GM12891 (cell line): ENCODE data around the gene CDK14.
A peak's percentile ranks its signal among the peaks of the same experiment; 100 is the strongest.

Experiments
- DNase-seq: peaks from one replicate; pipeline ENCODE4 v3.0.0; 2011; ENCODE audit warnings: low spot score; ENCODE audit not compliant: insufficient read length
- FAIRE-seq: peaks from 2 replicates; lab custom pipeline; 2011; peaks lifted over from hg19 to GRCh38; lab: Jason Lieb, UNC
- PAX5 ChIP-seq: IDR thresholded peaks from 2 replicates; pipeline ENCODE4 v1.6.1; 2011; ENCODE audit warnings: low read length, moderate library complexity, mild to moderate bottlenecking; ENCODE audit not compliant: insufficient read depth, severe bottlenecking
- POLR2A ChIP-seq: IDR thresholded peaks from 2 replicates; pipeline ENCODE4 v1.6.1; 2011; ENCODE audit warnings: low read depth, low read length, control low read depth
- POLR2AphosphoS5 ChIP-seq: IDR thresholded peaks from 2 replicates; pipeline ENCODE4 v1.6.1; 2011; ENCODE audit warnings: low read depth, low read length, control low read depth
- POU2F2 ChIP-seq: IDR thresholded peaks from 2 replicates; pipeline ENCODE4 v1.6.1; 2011; ENCODE audit warnings: low read depth, mild to moderate bottlenecking, control low read depth, low read length, moderate library complexity
- SPI1 ChIP-seq: IDR thresholded peaks from 2 replicates; pipeline ENCODE4 v1.6.1; 2011; ENCODE audit warnings: low read depth, low read length, control low read depth
- TAF1 ChIP-seq: IDR thresholded peaks from 2 replicates; pipeline ENCODE4 v1.6.1; 2011; ENCODE audit warnings: low read depth, low read length, control low read depth

CDK14 gene

DNA sequence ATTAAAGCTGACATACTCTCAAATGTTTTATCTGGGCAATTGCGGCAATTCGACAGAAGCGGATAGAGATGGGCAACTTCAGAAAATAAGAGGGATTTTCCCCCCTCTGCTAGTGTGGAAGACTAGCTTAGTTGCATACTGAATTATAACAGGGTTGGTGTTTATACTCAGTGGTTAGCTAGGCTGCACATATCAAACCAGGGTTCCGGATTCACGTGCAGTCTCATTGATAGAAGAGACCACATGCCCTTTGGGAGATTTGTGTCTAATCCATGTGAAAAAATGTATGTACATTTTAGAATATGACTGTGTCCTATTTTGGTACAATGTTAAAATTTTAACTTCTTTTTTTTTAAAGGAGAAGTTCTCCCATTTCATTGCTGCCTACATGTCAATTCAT lies 531.2 kb downstream of the CDK14 start:
- no peak for FAIRE-seq
- no peak for DNase-seq
- TF ChIP-seq POU2F2 (no peak), TAF1 (no peak), POLR2A (no peak), SPI1 (no peak), PAX5 (no peak), POLR2AphosphoS5 (no peak)

GRCh38 chr7:91127959-91128358 lies 531.8 kb downstream of the CDK14 start:
- DNase-seq, result no peak
- no peak for FAIRE-seq
- no peak for TF ChIP-seq TAF1
- no peak for TF ChIP-seq POLR2AphosphoS5
- TF ChIP-seq POU2F2, result no peak
- TF ChIP-seq PAX5, result no peak
- TF ChIP-seq SPI1, result no peak
- TF ChIP-seq POLR2A, result no peak

DNA sequence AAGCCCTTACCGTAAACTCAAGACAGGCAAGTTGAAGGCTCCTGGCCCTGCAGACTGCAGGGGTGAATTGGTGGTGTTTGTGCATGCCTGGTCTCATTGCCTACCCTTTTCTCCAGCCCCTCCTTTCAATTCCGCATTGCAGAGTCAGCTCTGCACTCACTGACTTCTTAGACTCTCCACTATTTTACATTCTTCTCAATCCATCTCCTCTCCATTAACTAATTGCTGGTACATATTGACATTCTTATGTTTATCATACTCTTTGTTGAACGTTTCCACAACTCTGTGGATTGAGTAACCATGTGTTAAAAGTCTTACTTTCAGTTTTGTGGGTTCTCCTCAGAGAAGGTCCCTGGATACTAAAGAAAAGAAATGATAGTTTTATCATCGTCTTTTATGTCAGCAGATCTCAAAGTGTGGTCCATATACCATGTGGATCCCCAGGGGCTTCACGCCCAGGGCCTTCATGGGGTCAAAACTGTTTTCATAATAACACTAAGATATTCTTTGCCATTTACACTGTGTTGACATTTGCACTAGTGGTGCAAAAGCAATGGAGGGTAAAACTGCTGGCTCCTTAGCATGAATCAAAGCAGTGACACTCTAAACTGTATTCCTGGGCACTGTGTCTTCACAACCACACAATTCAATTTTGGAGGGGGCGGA lies 532.7 kb downstream of the CDK14 start:
- no peak for FAIRE-seq
- TF ChIP-seq POU2F2 (no peak), PAX5 (no peak), TAF1 (no peak), SPI1 (no peak), POLR2A (no peak), POLR2AphosphoS5 (no peak)
- no peak for DNase-seq

DNA sequence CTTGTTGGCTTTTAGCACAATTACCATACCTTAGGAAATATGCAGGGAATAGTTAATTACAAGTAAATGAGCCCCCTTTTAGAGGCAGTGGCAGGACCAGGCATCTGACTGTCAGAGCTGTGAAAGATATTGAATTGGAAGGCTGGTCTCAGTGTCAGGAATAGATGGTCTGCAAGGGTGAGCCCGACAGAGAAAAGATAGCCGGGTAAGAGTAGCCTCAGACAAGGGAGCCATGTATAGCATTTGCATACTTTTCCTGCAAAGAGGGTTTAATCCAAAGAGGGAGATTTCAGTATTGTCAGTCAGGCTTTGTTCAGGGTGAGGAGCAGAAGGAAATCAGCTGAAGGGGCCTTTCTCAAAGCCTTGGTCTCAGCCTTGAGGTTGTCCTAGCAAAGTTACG lies 539.2 kb downstream of the CDK14 start:
- no peak for FAIRE-seq
- DNase-seq, result no peak
- TF ChIP-seq TAF1 (no peak), SPI1 (no peak), POLR2A (no peak), PAX5 (no peak), POU2F2 (no peak), POLR2AphosphoS5 (no peak)

GRCh38 chr7:91135703-91136430 lies 539.7 kb downstream of the CDK14 start:
- no peak for TF ChIP-seq POLR2A
- no peak for TF ChIP-seq TAF1
- no peak for TF ChIP-seq PAX5
- no peak for TF ChIP-seq POLR2AphosphoS5
- TF ChIP-seq POU2F2, result no peak
- TF ChIP-seq SPI1, result no peak
- FAIRE-seq (no peak), DNase-seq (no peak)

GRCh38 chr7:91137153-91137787 lies 541.1 kb downstream of the CDK14 start:
- TF ChIP-seq SPI1, result no peak
- TF ChIP-seq POLR2AphosphoS5, result no peak
- no peak for TF ChIP-seq POU2F2
- no peak for TF ChIP-seq PAX5
- TF ChIP-seq TAF1, result no peak
- no peak for DNase-seq
- no peak for FAIRE-seq

- DNase-seq (no peak), FAIRE-seq (no peak)
- TF ChIP-seq POLR2AphosphoS5 (no peak), PAX5 (no peak), TAF1 (no peak), POLR2A (no peak), POU2F2 (no peak), SPI1 (no peak)
Observed at GRCh38 chr7:91137788-91138368, 541.8 kb downstream of the CDK14 start.

DNA sequence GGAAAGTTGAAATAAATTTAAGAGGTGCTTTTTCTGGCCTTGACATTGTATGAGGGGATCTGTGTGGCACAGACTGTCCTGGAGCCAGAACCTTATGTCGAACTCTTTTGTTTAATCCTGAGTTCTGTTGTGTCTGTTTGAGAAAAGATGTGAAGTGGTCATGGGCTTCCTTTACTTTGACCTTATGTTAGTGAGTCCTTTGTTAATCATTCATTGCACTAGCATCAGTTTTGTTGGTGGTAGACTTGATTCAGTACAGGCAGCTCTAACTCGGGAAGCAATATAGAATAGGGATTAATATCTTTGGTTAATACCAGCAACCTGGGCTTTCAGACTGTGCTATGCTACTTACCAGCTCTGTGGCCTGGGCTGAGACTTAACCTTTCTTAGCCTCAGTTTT lies 544.2 kb downstream of the CDK14 start:
- no peak for DNase-seq
- FAIRE-seq, result no peak
- no peak for TF ChIP-seq POU2F2
- TF ChIP-seq POLR2AphosphoS5, result no peak
- no peak for TF ChIP-seq PAX5
- TF ChIP-seq TAF1, result no peak
- no peak for TF ChIP-seq POLR2A
- TF ChIP-seq SPI1, result no peak

- TF ChIP-seq PAX5 (no peak), POLR2AphosphoS5 (no peak), POLR2A (no peak), POU2F2 (no peak), SPI1 (peak; percentile 38; the same call in 1 of the 2 replicates), TAF1 (no peak)
- DNase-seq, result no peak
- FAIRE-seq, result no peak
Observed at GRCh38 chr7:91140982-91141381, 544.9 kb downstream of the CDK14 start.
